Lower leg skin (tissue), 3 donors: ENCODE results near the gene GARIN5B.

Experiments used
- POLR2A ChIP-seq, 2 donors: fragments of 450-650 bp; IDR thresholded peaks; one replicate each; pipeline ENCODE4 v1.6.1; 2016 to 2017; ENCODE audit warnings: antibody characterized with exemption in 2 of 2, mild to moderate bottlenecking in 1 of 2, moderate library complexity in 1 of 2
- TF ChIP-seq, protein P1 (sequence below), 3 donors: fragments of 450-650 bp; IDR thresholded peaks; one replicate each; pipeline ENCODE4 v1.5.1; 2016; ENCODE audit warnings: antibody characterized with exemption in 3 of 3, mild to moderate bottlenecking in 3 of 3, moderate library complexity in 2 of 3

- TF ChIP-seq, protein P1, sequence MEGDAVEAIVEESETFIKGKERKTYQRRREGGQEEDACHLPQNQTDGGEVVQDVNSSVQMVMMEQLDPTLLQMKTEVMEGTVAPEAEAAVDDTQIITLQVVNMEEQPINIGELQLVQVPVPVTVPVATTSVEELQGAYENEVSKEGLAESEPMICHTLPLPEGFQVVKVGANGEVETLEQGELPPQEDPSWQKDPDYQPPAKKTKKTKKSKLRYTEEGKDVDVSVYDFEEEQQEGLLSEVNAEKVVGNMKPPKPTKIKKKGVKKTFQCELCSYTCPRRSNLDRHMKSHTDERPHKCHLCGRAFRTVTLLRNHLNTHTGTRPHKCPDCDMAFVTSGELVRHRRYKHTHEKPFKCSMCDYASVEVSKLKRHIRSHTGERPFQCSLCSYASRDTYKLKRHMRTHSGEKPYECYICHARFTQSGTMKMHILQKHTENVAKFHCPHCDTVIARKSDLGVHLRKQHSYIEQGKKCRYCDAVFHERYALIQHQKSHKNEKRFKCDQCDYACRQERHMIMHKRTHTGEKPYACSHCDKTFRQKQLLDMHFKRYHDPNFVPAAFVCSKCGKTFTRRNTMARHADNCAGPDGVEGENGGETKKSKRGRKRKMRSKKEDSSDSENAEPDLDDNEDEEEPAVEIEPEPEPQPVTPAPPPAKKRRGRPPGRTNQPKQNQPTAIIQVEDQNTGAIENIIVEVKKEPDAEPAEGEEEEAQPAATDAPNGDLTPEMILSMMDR (IDR thresholded peaks at IDR 0.05): no peak
- TF ChIP-seq POLR2A (IDR thresholded peaks at IDR 0.05): no peak
Observed at GRCh38 chr19:55314396-55314795, 48.7 kb downstream of the GARIN5B start.
